Suprapubic skin (tissue), 3 donors: ENCODE data around the gene RAB25.

ENCODE experiments used
- POLR2A ChIP-seq, 2 donors: fragments of 450-650 bp; IDR thresholded peaks; one replicate each; pipeline ENCODE4 v1.6.1; 2017; ENCODE audit warnings: antibody characterized with exemption in 2 of 2, mild to moderate bottlenecking in 2 of 2, moderate library complexity in 2 of 2
- TF ChIP-seq, protein P1 (sequence below), 2 donors: fragments of 200-600 bp in 1 of 2; fragments of 450-650 bp in 1 of 2; sonication (generic) in 1 of 2; IDR thresholded peaks; one replicate each; pipeline ENCODE4 v1.5.1; 2016 to 2019; ENCODE audit warnings: antibody characterized with exemption in 2 of 2, mild to moderate bottlenecking in 1 of 2, moderate library complexity in 1 of 2

DNA sequence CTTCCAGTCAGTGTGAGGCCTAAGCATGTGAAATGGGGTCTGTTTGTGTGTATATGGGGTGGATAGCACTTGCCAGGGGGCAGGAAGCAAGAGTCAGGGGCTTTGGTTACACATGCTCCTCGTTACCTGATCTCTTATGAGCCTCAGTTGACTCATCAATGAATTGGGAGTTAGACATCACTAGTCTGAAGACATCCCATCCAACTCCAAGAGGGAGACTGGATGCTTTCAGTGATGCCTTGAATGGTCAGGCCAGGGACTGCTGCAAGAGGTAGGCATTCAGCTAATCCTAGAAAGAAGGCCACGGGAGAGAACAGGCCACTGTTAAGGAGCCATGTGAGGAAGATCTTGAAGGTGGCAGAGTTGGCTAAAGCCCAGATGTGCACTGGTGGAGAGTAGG is 6.3 kb downstream of the RAB25 start:
- TF ChIP-seq POLR2A (IDR thresholded peaks at IDR 0.05) = no peak
- TF ChIP-seq, protein P1, sequence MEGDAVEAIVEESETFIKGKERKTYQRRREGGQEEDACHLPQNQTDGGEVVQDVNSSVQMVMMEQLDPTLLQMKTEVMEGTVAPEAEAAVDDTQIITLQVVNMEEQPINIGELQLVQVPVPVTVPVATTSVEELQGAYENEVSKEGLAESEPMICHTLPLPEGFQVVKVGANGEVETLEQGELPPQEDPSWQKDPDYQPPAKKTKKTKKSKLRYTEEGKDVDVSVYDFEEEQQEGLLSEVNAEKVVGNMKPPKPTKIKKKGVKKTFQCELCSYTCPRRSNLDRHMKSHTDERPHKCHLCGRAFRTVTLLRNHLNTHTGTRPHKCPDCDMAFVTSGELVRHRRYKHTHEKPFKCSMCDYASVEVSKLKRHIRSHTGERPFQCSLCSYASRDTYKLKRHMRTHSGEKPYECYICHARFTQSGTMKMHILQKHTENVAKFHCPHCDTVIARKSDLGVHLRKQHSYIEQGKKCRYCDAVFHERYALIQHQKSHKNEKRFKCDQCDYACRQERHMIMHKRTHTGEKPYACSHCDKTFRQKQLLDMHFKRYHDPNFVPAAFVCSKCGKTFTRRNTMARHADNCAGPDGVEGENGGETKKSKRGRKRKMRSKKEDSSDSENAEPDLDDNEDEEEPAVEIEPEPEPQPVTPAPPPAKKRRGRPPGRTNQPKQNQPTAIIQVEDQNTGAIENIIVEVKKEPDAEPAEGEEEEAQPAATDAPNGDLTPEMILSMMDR (IDR thresholded peaks at IDR 0.05) = no peak
